Vagina (tissue), 2 donors: ENCODE data around the gene FADS1.

Experiments
- POLR2AphosphoS5 ChIP-seq, 2 donors: sonication (generic); formaldehyde crosslinking; IDR thresholded peaks; one replicate each; pipeline ENCODE4 v1.9.0; 2017; ENCODE audit warnings: antibody characterized with exemption in 2 of 2, mild to moderate bottlenecking in 2 of 2, low read depth in 1 of 2; ENCODE audit not compliant: insufficient read depth in 1 of 2
- TF ChIP-seq, protein P1 (sequence below), 3 experiments: fragments of 450-650 bp in 2 of 3; fragments of 200-600 bp in 1 of 3; sonication (generic) in 1 of 3; IDR thresholded peaks; one replicate each; pipeline ENCODE4 v1.5.1; 2017 to 2019; ENCODE audit warnings: antibody characterized with exemption in 3 of 3, mild to moderate bottlenecking in 2 of 3, moderate library complexity in 2 of 3

DNA sequence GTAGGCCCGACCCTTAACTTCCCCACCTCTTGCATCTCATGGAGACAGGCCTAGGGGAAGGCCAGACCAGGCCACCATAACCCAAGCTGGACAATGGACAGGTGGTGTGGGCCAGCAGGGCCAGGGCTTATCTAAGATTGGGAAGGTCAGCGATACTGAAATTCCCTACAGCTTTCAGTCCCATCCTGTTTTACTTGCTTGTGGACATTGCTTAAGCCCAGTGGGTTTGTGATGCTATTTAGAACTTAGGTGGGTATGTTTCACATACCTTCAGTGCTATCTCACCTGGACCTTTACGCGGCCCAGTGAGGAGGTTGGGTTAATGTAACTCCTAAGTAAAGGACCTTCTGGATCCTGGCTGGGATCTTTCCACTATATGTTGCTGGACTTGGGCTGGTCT lies 13.0 kb upstream of the FADS1 start:
- TF ChIP-seq, protein P1, sequence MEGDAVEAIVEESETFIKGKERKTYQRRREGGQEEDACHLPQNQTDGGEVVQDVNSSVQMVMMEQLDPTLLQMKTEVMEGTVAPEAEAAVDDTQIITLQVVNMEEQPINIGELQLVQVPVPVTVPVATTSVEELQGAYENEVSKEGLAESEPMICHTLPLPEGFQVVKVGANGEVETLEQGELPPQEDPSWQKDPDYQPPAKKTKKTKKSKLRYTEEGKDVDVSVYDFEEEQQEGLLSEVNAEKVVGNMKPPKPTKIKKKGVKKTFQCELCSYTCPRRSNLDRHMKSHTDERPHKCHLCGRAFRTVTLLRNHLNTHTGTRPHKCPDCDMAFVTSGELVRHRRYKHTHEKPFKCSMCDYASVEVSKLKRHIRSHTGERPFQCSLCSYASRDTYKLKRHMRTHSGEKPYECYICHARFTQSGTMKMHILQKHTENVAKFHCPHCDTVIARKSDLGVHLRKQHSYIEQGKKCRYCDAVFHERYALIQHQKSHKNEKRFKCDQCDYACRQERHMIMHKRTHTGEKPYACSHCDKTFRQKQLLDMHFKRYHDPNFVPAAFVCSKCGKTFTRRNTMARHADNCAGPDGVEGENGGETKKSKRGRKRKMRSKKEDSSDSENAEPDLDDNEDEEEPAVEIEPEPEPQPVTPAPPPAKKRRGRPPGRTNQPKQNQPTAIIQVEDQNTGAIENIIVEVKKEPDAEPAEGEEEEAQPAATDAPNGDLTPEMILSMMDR (IDR thresholded peaks at IDR 0.05), result no peak
- TF ChIP-seq POLR2AphosphoS5 (IDR thresholded peaks at IDR 0.05; ENCODE audit: insufficient read depth in 1 of 2, low read depth in 1 of 2), result no peak
